Measurements from ENCODE around the gene ASPDH.
"Not testable (repeated sequence)": the region's sequence is repeated elsewhere in the genome, so short reads cannot be mapped to it uniquely, and the experiment has no call there.

Gene ASPDH

DNA sequence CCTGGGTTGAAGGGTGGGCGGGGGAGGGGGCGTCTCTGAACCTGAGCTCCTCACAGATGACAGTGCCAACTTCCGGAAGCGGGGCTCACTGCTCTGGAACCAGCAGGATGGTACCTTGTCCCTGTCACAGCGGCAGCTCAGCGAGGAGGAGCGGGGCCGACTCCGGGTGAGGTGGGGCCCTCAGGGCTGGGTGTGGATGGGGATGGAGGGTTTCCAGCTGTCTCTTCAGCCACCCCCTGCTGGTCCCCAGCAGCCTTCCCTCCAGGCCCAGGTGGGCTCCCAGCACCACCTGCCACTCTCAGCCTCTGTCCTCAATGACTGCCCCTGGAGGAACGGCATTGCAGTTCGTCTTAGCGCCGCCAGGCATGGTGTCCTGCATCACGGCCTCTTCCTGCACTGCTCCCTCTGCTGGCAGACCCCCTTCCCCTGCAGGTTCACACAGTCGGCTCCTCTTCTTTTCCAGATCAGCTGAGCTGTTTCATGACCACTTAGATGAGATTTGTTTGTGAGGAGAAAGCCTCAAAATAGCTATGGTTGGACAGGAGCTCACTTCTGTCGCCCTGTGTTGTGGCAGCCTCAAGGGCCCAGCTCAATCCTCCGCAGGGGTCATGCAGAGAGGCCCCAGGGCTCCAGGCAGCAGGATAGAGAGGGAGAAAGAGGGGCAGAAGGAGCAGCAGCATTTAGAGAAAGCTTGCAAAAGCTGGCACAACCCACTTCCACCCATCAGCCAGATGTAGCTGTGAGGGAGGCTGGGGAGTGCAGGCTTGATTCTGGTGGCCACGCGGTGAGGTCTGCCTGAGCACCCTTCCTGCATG lies 34.6 kb downstream of the ASPDH start:
- no peak for DNase-seq (ENCODE audit: low spot score)

DNA sequence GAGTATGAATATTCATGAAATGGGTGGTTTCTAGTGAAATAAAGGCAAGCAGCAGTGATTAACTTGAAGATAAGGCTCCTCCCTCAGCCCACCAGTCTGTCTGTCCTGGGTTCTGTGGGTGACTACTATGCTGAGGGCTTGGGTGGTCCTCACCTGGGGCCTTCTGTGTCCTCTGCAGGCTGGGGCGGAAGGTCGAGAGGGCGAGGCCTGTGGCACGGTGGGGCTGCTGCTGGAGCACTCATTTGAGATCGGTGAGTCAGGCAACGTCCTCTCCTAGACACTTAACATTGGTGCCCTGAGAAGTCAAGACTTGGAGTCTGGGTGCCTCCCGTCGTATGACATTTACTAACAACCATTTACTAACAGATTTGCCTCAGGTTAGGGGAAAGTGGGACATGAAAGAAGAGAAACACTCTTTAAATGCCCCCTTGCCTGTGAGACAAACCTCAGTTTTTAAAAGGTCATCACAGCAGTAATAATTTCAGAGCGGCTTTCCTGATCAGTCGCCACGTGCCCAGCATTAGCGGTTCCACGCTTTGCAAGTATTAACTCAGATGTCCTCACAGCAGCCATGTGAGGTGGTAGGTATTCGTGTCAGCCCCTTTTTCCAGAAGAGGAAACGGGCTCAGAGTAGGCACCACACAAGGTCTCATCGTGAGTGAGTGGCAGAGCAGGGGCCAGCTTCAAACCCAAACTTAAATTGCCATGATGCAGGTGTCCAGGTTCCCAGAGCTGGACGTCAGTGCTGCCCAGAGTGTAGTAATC lies 35.8 kb downstream of the ASPDH start:
- no peak for DNase-seq (ENCODE audit: low spot score)

DNA sequence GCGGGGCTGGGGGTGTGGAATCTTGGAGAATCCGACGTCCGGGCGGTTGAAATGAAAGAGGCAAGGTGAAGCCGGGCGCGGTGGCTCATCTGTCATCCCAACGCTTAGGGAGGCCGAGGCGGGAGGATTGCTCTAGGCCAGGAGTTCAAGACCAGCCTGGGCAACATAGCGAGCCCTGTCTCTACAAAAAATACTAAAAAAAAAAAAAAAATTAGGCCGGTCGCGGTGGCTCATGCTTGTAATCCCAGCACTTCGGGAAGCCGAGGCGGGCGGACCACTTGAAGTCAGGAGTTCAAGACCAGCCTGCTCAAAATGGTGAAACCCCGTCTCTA lies 36.8 kb downstream of the ASPDH start:
- no peak for DNase-seq (ENCODE audit: low spot score)

DNA sequence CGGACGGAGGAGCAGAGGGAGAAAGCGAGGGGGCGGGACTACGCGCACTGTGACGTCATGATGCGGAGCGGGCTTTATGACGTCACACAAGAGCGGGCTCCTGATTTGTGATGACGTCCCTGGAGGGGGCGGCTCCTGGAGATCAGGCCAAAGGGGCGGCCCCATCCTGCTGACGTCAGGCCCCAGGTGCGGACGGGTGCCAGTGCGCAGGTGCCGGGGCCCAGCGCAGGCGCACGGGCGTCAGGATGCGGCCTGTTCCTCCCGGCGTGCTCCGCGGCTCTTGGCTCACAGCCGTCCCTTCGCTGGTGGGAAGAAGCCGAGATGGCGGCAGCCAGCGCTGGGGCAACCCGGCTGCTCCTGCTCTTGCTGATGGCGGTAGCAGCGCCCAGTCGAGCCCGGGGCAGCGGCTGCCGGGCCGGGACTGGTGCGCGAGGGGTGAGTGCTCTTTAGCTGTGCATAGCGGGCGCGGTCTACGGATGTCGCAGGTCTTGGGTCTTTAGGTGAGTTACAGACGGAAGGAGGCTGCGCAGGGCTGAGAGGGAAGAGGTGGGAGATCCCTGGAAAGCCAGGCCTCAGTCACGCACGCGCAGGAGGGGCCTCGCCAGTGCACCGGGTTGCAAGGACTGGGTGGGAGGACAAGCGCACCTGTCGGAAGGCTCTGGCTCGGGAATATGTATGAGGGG lies 37.3 kb downstream of the ASPDH start, which contains the start of the genes EMC10 and GARIN5A:
TSS of gene EMC10 (plus strand) at position 284 of the 683 bp plus-strand sequence. CDS start at position 322, 38 bp downstream.
TSS of gene GARIN5A (minus strand) at position 625 of the 683 bp plus-strand sequence. CDS start at position 165, 460 bp downstream.
- peak; percentile 99 for DNase-seq (ENCODE audit: low spot score)

DNA sequence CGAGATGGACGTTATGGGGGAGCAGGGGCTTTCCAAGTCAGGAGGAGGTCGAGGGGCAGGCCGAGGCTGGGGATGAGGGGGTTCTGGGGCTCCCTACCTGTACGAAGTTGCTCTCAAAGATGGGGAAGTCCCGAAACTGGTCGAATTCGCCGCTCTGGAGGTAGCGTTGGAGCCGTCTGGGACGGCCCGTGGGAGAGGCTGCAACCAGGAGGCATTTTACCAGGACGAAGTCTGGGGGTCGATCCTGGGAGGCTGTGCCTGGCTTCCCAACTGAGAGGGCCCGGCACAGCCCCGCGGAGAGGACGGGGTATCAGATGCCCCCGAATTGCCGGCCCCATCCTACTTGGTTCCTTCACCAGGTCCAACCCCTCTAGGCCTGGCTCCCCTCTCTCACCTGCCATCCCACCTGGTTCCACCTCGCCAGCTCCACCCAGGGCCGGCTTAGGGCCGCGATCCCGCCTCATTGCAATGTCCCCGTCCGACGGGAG lies 37.9 kb downstream of the ASPDH start:
- no peak for DNase-seq (ENCODE audit: low spot score)

DNA sequence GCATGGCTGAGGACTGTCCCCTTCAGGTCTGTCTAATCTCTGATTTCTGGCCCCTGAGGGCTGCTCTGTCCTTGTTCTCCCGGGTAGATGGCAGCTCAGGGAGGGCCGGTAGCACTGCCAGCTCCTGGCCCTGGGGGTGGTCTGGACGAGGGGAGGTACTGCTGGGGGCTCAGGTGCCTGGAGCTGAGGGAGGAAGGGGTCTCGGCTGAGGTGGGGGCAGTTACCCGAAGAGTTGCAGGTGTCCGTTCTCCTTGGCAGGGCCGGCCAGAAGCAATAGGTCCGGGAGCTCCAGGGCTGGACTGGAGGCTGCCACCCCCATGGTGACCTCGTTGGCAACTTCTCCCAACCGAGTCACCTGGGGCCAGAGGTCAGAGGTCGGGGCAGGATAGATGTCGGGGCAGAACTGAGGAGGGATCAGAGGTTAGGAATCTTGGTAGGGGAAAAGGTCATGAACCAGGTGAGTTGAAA lies 38.6 kb downstream of the ASPDH start:
- DNase-seq (ENCODE audit: low spot score) = no peak

DNA sequence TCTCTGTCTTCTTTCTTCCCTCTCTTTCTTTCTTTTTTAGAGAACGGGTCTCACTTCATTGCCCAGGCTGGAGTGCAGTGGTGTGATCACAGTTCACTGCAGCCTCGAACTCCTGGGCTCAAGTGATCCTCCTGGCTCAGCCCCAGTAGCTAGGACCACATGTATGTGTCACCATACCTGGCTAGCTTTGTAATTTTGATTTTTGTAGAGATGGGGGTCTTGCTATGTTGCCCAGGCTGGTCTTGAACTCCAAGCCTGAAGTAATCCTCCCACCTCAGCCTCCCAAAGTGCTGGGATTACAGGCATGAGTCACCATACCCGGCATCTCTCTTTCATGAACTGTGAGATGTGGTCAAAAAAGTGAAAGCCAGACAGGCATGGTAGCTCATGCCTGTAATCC lies 40.4 kb downstream of the ASPDH start:
- not testable (repeated sequence) for DNase-seq (ENCODE audit: low spot score)

DNA sequence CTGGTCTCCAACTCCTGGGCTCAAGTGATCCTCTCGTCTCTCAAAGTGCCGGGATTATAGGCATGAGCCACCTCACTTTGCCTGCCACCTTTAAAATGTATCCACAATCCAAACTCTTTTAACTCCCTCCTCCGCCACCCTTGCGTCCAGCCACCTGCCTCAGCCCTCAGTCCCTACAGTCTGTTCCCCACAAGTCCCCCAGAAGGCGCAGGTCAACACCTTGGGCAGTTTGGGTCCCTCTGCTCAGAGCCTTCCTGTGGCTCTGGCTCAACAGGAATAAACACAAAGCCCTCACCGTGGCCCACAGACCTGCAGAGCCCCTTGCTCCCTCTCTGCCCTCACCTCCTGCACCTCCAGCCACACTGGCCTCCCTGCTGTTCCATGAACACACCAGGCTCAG lies 44.9 kb downstream of the ASPDH start:
- DNase-seq (ENCODE audit: low spot score) = no peak

DNA sequence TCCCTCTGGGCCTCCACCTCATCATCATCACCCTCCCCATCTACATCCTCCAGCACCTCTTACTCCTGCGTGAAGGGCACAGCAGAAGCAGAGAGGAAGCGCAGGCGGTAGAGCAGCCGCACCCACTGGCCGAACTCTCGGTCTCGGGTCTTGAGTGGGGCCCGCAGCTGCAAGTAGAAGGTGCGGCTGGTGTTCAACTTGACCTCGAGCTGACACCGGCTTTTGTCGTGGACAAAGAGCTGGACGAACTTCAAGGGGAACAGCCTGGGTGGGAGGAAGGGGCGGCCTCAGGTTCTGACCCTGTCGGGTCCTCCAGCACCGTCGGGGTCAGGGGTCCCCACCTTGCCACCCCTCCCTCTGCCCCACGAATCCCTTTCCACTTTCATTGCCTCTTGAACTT lies 46.1 kb downstream of the ASPDH start:
- no peak for DNase-seq (ENCODE audit: low spot score)

DNA sequence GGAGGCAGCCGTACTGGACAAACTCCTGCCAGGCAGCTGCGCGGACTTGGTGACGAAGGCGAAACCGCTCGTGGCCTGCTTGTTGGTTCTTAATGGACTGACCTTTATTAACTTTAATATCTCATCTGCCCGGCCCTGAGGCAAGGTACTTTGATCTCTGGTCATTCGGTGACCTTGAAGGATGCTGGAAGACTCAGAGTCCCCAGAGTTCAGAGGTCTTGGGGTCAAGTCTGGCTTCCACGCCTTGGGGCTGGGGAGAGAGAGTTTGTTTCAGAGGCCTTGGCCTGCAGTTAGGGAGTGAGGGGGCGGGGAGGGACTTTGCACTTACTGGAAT lies 47.0 kb downstream of the ASPDH start:
- no peak for DNase-seq (ENCODE audit: low spot score)

DNA sequence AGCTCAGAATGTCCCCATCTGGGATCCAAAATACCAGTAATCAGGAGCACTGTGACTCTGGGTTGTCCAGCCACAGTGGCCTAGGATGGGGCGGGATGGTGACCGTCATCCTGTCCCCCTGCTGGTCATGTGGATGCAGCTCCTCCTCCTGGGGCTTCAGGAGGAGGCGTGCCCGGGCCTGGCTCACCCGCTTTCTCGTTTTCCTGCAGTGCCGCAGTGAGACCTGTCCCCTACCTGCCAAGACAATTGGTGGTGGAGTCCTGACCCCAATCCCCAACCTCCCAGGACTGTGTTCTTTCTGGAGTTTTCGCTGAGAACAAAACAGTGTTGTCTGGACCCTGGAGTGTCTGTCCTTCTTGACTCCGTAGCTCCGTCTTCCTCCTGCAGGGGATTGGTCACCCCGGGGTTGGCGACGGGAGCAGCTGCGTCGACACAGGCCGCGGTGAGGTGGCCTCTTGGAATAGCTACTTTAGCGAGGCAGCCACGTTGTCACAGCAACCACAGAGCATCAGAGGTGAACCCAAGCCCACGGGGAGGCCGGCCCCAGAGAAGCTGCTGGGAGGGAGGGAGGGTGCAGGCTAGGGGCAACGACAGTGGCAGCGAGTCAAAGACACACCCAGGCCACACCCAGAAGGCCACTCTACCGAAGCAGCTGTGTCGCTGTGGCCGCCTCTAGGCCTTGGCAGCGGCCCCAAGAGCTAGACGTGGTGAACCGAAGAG lies 47.6 kb downstream of the ASPDH start:
- no peak for DNase-seq (ENCODE audit: low spot score)

DNA sequence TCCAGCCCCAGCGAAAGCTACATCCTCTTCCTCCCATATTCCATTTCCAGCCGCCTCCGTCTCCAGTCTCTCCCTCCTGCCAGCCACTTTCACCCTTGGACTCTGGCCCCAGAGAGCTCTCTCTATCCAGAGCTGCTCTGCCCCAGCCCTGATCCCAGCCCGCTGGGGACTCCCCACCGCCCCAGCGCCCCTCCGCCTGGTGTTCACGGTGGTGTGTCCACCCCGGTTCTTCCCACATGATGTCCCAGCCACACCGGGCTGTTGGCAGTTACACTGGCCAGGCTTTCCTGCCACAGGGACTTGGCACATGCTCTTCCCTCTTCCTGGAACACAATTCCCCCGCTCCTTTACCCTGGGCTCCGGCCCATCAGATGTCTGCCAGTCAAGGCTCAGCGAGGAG lies 48.7 kb downstream of the ASPDH start:
- no peak for DNase-seq (ENCODE audit: low spot score)

DNA sequence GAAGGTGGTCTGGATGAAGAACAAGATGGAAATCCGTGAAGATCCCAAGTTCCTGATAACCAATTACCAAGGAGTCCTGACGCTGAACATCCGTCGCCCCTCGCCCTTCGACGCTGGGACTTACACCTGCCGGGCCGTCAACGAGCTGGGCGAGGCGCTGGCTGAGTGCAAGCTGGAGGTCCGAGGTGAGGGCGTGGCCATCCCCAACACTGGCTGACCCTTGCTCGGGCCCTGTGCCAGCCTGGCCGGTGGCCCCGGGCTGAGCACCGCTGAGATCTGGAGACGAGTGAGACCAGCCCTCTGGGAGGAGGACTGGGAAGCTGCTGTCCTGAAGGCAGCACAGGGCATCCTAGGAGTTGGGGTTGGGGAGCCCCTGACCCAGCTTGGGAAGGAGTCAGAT lies 49.4 kb downstream of the ASPDH start:
- no peak for DNase-seq (ENCODE audit: low spot score)

DNA sequence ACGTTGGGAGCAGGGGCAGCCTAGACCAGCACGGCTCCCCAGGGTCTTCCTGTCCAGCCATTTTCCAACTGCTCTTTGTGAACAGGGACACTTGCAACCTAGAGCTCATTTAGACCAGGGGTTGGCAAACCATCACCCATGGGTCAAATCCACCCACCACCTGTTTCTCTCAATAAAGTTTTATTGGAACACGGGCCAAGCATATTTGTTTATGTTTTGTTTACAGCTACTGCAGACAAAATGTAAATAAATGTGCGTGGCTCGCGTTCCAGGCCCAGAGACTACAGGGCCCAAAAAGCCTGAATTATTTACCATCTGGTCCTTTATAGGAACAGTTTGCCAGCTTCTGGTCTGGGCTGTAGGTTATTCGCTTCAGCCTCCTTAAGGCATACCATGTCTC lies 50.7 kb downstream of the ASPDH start:
- DNase-seq (ENCODE audit: low spot score) = no peak
